Activated CD8-positive, alpha-beta T cell treated with anti-CD3 and anti-CD28 coated beads for 36 hours (primary cell): ENCODE data around the gene ID3. TPM values are rescaled to one million over a fixed set of nuclear protein-coding genes. Genes with fewer than 3 reads are reported as not detected.

Experiments used
- ATAC-seq: fragments of 200-7000 bp; cut with Tn5 transposase; one replicate; pipeline ENCODE4 v1.10.0; 2021; ENCODE audit warnings: mild to moderate bottlenecking, moderate library complexity
- CTCF ChIA-PET: fragments of 350-600 bp; sonication (Branson Sonifier 250); formaldehyde crosslinking; loops from one replicate; lab custom pipeline; 2021; ENCODE audit warnings: antibody characterized with exemption; lab: Charles Lee
- POLR2A ChIA-PET: fragments of 350-600 bp; sonication (Branson Sonifier 250); formaldehyde crosslinking; loops from one replicate; lab custom pipeline; 2021; ENCODE audit warnings: antibody characterized with exemption; lab: Charles Lee
- DNase-seq: peaks from one replicate; pipeline ENCODE4 v3.0.0-alpha.2; 2020
- H3K27ac Mint-ChIP-seq: one replicate; pipeline ENCODE4 v1.8.0; 2021; ENCODE audit warnings: mild to moderate bottlenecking, mixed read lengths
- H3K27me3 Mint-ChIP-seq: one replicate; pipeline ENCODE4 v1.8.0; 2021; ENCODE audit warnings: mixed read lengths
- H3K36me3 Mint-ChIP-seq: one replicate; pipeline ENCODE4 v1.8.0; 2021; ENCODE audit warnings: low read depth, mixed read lengths
- H3K4me1 Mint-ChIP-seq: one replicate; pipeline ENCODE4 v1.8.0; 2021; ENCODE audit warnings: low read depth, mixed read lengths
- H3K4me3 Mint-ChIP-seq: one replicate; pipeline ENCODE4 v1.8.0; 2021; ENCODE audit warnings: mild to moderate bottlenecking, moderate library complexity, mixed read lengths
- H3K9me3 Mint-ChIP-seq: one replicate; pipeline ENCODE4 v1.8.0; 2021; ENCODE audit warnings: mixed read lengths
- CTCF ChIP-seq: fragments of 200-600 bp; IDR thresholded peaks from one replicate; pipeline ENCODE4 v1.8.0; 2022; ENCODE audit warnings: antibody characterized with exemption, mild to moderate bottlenecking
- intact Hi-C: fragments of 100-400 bp; cut with micrococcal nuclease; formaldehyde crosslinking; loops from one replicate; pipeline ENCODE4 v1.10.0; 2022
- total RNA-seq, 2 experiments: library from RNA; stranded (reverse); gene quantifications; one replicate each; pipeline ENCODE4 v1.2.3, GENCODE V29; 2021

Gene ID3
- total RNA-seq, 2 experiments from 2014 or later = 70.4 to 74.3 TPM

- H3K36me3 Mint-ChIP-seq = no peaks in the 10 kb centered on the region
- H3K4me1 Mint-ChIP-seq = peaks cover 9% of the 10 kb centered on the region
- no peak overlapping the region for H3K27ac Mint-ChIP-seq
- no peak for ATAC-seq
- intact Hi-C loops = no loop called here
- no peak overlapping the region for H3K4me3 Mint-ChIP-seq
- H3K27me3 Mint-ChIP-seq = no peaks in the 10 kb centered on the region
- ChIA-PET CTCF (interaction anchor here (0.9 to 19.3 kb wide), 6 partner anchors 11 to 109 kb away, joined by 3 to 927 read pairs (median 4); partner anchors contain the start of gene ID3), POLR2A (interaction anchor here (0.6 to 1.4 kb wide), 4 partner anchors 79 to 93 kb away, joined by 3 to 5 read pairs (median 4); no protein-coding TSS in a partner anchor)
- TF ChIP-seq CTCF = no peak
- H3K9me3 Mint-ChIP-seq = no peaks in the 10 kb centered on the region
- DNase-seq = no peak
These were observed 10.6 kb downstream of the ID3 start for GRCh38 chr1:23548704-23549143.

- DNase-seq (no peak), ATAC-seq (no peak)
- no peak for TF ChIP-seq CTCF
- CTCF ChIA-PET = interaction anchor here (1.4 to 19.3 kb wide), 4 partner anchors 11 to 87 kb away, joined by 3 to 927 read pairs (median 48); partner anchors contain the start of gene ID3
- Mint-ChIP-seq H3K27ac (no peak overlapping the region), H3K27me3 (no peaks in the 10 kb centered on the region), H3K4me3 (no peak overlapping the region), H3K36me3 (no peaks in the 10 kb centered on the region), H3K4me1 (peaks cover 3% of the 10 kb centered on the region), H3K9me3 (no peaks in the 10 kb centered on the region)
- POLR2A ChIA-PET = interaction anchor here (3.6 kb wide), 1 partner anchor 90 kb away, joined by 21 read pairs; no protein-coding TSS in a partner anchor
- intact Hi-C loops = no loop called here
These were observed 12.3 kb downstream of the ID3 start for GRCh38 chr1:23546897-23547584.

- ATAC-seq (no peak), DNase-seq (no peak)
- Mint-ChIP-seq H3K9me3 (no peaks in the 10 kb centered on the region), H3K4me3 (no peak overlapping the region), H3K36me3 (no peaks in the 10 kb centered on the region), H3K27me3 (no peaks in the 10 kb centered on the region), H3K4me1 (no peaks in the 10 kb centered on the region), H3K27ac (no peak overlapping the region)
- intact Hi-C loops = no loop called here
- ChIA-PET POLR2A (interaction anchor here (0.9 to 3.6 kb wide), 7 partner anchors 13 to 148 kb away, joined by 3 to 21 read pairs (median 4); partner anchors contain the start of gene E2F2), CTCF (interaction anchor here (1.2 to 19.3 kb wide), 19 partner anchors 8 to 119 kb away, joined by 3 to 927 read pairs (median 10); partner anchors contain the start of gene ID3)
- TF ChIP-seq CTCF = no peak
These were observed 13.4 kb downstream of the ID3 start for GRCh38 chr1:23545851-23546250.

GRCh38 chr1:23544444-23545389, 14.6 kb downstream of the ID3 start:
- TF ChIP-seq CTCF = peak; percentile 96
- ATAC-seq (peak; percentile 52), DNase-seq (peak; percentile 85)
- intact Hi-C loops = loop anchor here (1.0 kb wide), 1 partner anchor 93 kb away; no protein-coding TSS in a partner anchor
- H3K9me3 Mint-ChIP-seq = no peaks in the 10 kb centered on the region
- ChIA-PET POLR2A (interaction anchor here (0.7 to 3.6 kb wide), 11 partner anchors 10 to 149 kb away, joined by 3 to 21 read pairs (median 4); partner anchors contain the start of genes ASAP3 and E2F2), CTCF (interaction anchor here (0.6 to 19.3 kb wide), 38 partner anchors 9 to 140 kb away, joined by 3 to 927 read pairs (median 5); partner anchors contain the start of genes E2F2 and ID3)
- no peak overlapping the region for H3K27ac Mint-ChIP-seq
- peaks cover 3% of the 10 kb centered on the region for H3K4me1 Mint-ChIP-seq
- no peaks in the 10 kb centered on the region for H3K36me3 Mint-ChIP-seq
- H3K4me3 Mint-ChIP-seq = no peak overlapping the region
- no peaks in the 10 kb centered on the region for H3K27me3 Mint-ChIP-seq
